HL-60/S4 (cell line): ENCODE measurements around the gene TRIOBP.

Experiments used
- in situ Hi-C: fragments of 300-500 bp; cut with MboI; formaldehyde crosslinking; loops from 2 replicates; pipeline ENCODE4 v1.14.3; 2022; ENCODE audit warnings: low sequenced_read_pairs

TRIOBP gene

DNA sequence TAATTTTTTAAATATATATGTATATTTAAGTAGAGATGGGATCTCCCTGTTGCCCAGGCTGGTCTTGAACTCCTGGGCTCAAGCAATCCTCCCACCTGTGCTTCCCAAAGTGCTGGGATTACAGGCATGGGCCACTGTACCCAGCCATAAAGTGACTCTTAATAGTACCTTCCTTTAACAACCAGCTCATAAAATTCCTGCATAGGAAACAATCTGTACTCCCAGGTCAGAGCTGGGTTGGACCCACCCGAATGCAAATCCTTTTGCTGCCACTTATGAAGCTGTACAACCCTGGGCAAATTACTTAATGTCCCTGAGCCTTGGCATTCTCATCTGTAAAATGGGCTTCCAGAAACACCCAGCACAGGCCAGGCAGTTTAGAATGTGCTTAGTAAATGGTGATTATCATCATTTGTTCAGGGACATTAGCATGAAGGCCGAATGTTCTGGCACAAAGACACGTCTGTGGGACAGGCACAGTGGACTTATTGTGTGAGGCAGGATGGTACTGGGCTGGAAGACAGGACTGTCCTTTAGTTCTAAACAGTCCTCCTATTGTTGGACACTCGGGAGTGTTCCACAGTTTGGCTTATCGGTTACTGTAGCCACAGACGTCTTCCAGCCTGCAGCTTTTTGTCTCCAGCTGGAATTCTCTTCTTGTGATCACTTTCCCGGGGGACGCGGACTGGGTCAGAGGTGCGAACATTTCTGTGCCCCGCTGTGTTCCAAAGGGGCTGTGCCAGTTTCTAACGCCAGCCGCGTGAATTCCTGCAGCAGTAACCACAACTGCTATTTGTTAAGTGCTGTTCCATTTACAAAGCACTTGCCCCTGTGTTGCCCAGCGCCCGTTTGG lies 32.4 kb upstream of the TRIOBP start:
- in situ Hi-C loops = no loop called here

DNA sequence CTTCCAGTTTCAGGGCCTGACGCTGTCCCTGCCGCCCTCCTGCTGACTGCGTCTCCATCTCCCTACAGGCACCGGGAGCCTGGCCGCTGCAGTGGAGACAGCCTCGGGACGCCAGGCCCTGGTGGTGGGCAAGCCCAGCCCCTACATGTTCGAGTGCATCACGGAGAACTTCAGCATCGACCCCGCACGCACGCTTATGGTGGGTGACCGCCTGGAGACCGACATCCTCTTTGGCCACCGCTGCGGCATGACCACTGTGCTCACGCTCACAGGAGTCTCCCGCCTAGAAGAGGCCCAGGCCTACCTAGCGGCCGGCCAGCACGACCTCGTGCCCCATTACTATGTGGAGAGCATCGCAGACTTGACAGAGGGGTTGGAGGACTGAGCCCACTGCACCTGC lies 31.4 kb upstream of the TRIOBP start:
- in situ Hi-C loops = no loop called here

GRCh38 chr22:37669586-37669985 lies 27.3 kb upstream of the TRIOBP start:
- in situ Hi-C loops = no loop called here

GRCh38 chr22:37672206-37672919 lies 24.5 kb upstream of the TRIOBP start:
- in situ Hi-C loops = no loop called here

DNA sequence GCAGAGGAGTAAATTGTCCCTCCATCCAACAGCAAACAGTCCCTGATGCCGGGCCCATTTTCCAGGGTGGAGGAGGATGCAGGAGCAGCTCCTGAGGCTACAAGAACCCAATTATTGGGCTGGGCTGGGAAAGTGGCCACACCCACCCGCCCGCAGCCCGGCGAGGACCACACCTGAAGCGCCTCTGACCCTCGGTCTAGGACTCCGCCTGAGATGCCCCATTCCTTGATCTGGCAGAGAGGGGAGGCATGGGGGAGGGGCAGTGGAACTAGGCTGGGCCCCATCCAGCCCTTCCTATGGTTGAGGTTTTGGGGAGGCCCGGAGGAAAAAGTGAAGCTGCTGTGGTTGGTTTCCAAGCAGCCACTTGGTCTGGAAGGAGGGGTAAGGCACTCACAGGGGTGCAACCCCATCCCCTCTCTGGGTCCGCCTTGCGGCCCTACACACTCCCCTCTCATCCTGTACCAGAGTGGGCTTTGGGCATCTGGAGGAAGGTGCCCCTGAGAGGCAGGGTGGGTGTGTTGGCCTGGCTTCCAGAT lies 23.9 kb upstream of the TRIOBP start:
- in situ Hi-C loops = no loop called here

- in situ Hi-C loops = no loop called here
These were observed 22.6 kb upstream of the TRIOBP start for GRCh38 chr22:37674248-37674647.

- in situ Hi-C loops = no loop called here
These were observed 21.6 kb upstream of the TRIOBP start, which contains the start of gene LGALS1 for GRCh38 chr22:37674951-37675929. TSS of gene LGALS1 (plus strand) at chr22:37675636. CDS start at chr22:37675703, 67 bp downstream.

- in situ Hi-C loops = no loop called here
These were observed 20.7 kb upstream of the TRIOBP start for GRCh38 chr22:37675930-37676735.

GRCh38 chr22:37676736-37677492 lies 19.9 kb upstream of the TRIOBP start:
- in situ Hi-C loops = no loop called here

- in situ Hi-C loops = no loop called here
These were observed 19.3 kb upstream of the TRIOBP start for GRCh38 chr22:37677493-37677974.

GRCh38 chr22:37678372-37678771 lies 18.5 kb upstream of the TRIOBP start:
- in situ Hi-C loops = no loop called here

DNA sequence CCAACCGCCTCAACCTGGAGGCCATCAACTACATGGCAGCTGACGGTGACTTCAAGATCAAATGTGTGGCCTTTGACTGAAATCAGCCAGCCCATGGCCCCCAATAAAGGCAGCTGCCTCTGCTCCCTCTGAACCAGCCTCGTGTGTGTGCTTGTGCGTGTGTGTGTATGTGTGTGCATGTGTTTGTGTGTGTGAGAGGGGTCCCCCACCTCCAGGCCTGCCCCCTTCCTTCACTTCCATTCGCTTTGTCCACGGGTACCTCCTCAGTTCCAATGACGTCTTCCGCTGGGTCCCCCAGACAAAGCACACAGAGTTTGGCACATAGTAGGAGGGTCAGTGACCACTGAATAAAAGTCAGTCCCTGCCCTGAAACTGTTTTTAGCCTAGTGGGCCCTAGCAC lies 17.2 kb upstream of the TRIOBP start:
- in situ Hi-C loops = no loop called here

GRCh38 chr22:37680191-37680851 lies 16.5 kb upstream of the TRIOBP start:
- in situ Hi-C loops = no loop called here

GRCh38 chr22:37681001-37681424 lies 15.8 kb upstream of the TRIOBP start:
- in situ Hi-C loops = no loop called here

DNA sequence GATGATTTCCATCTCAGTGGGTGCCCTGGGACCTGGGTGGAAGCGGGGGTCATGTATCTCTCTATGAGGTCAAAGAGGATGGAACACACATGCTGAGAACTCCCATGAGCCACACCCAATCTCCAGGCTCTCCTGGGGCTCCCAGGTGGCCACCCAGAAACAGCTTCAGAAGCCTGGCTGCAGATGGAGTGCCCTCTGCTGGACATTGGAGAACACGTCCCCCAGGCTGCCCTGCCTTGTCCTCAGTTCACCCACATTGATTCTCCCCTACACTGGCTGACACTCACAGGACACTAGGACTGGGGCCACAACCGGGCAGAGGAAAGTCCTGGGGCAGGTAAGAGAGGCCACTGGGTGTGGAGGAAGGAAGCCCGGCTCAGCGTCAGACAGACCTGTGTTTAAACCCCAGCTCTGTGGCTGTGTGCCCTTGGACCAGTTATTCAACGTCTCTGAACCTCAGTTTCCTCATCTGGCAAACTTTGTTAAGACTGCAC lies 15.2 kb upstream of the TRIOBP start:
- in situ Hi-C loops = no loop called here

GRCh38 chr22:37684803-37685615 lies 11.8 kb upstream of the TRIOBP start:
- in situ Hi-C loops = no loop called here
